NCI-H2081 treated with DMSO at 0.1 percent for 48 hours (cell line): ENCODE results near the gene HTR6.

Source experiments
- DNase-seq: peaks from one replicate; lab custom pipeline; 2025; lab: John Stamatoyannopoulos, UW

Gene HTR6

GRCh38 chr1:19656780-19657466 is 7.8 kb upstream of the HTR6 start:
- no peak for DNase-seq

GRCh38 chr1:19657511-19657910 is 7.2 kb upstream of the HTR6 start:
- no peak for DNase-seq

GRCh38 chr1:19658186-19658585 is 6.5 kb upstream of the HTR6 start:
- no peak for DNase-seq

GRCh38 chr1:19661721-19662228 is 2.9 kb upstream of the HTR6 start:
- no peak for DNase-seq

- no peak for DNase-seq
These were observed 2.4 kb upstream of the HTR6 start for GRCh38 chr1:19662313-19662712.

- DNase-seq = no peak
These were observed 466 bp downstream of the HTR6 start for GRCh38 chr1:19665186-19665495.

- DNase-seq = no peak
These were observed 1.1 kb downstream of the HTR6 start for GRCh38 chr1:19665496-19666465.

GRCh38 chr1:19668888-19669287 is 4.2 kb downstream of the HTR6 start:
- no peak for DNase-seq

GRCh38 chr1:19670787-19671186 is 6.1 kb downstream of the HTR6 start:
- DNase-seq = no peak

GRCh38 chr1:19672237-19672636 is 7.6 kb downstream of the HTR6 start:
- DNase-seq = no peak

GRCh38 chr1:19675797-19676196 is 11.1 kb downstream of the HTR6 start:
- DNase-seq = no peak

- no peak for DNase-seq
These were observed 11.8 kb downstream of the HTR6 start for GRCh38 chr1:19676438-19676922.

- DNase-seq = no peak
These were observed 13.8 kb downstream of the HTR6 start for GRCh38 chr1:19678493-19678892.

GRCh38 chr1:19678931-19679453 is 14.3 kb downstream of the HTR6 start:
- no peak for DNase-seq

- DNase-seq = no peak
These were observed 15.0 kb downstream of the HTR6 start for GRCh38 chr1:19679691-19680090.

- no peak for DNase-seq
These were observed 16.0 kb downstream of the HTR6 start for GRCh38 chr1:19680644-19681043.

GRCh38 chr1:19682257-19682656 is 17.6 kb downstream of the HTR6 start:
- no peak for DNase-seq

GRCh38 chr1:19682901-19683300 is 18.2 kb downstream of the HTR6 start:
- DNase-seq = no peak

- no peak for DNase-seq
These were observed 18.7 kb downstream of the HTR6 start for GRCh38 chr1:19683351-19683750.

GRCh38 chr1:19684677-19685076 is 20.0 kb downstream of the HTR6 start:
- no peak for DNase-seq

- DNase-seq = no peak
These were observed 21.3 kb downstream of the HTR6 start for GRCh38 chr1:19685994-19686393.

- DNase-seq = no peak
These were observed 22.7 kb downstream of the HTR6 start for GRCh38 chr1:19687414-19687813.
